GM12878 (cell line): ENCODE measurements around the gene GGNBP2. TPM values are rescaled to one million over a fixed set of nuclear protein-coding genes. Genes with fewer than 3 reads are reported as not detected.

Experiments used
- ATAC-seq: fragments of 200-7000 bp; cut with Tn5 transposase; 3 replicates; pipeline ENCODE4 v1.9.1; 2020; ENCODE audit warnings: mild to moderate bottlenecking, moderate library complexity
- BruUV-seq: library from RNA; stranded (reverse); fragments of 400-500 nt; replicated peaks from 2 replicates; lab custom pipeline; 2021; lab: Mats Ljungman, UMichigan
- CTCF ChIA-PET: fragments of 300-600 bp; sonication (Branson Sonifier 250); formaldehyde crosslinking; extraction: SDS; loops from one replicate; lab custom pipeline; 2021; ENCODE audit warnings: inconsistent platforms; lab: Yijun Ruan, JAX
- POLR2A ChIA-PET: fragments of 350-600 bp; formaldehyde crosslinking; extraction: SDS; loops from one replicate; lab custom pipeline; 2021; ENCODE audit warnings: inconsistent platforms; lab: Charles Lee
- RAD21 ChIA-PET: fragments of 300-600 bp; sonication (Branson Sonifier 250); formaldehyde crosslinking; loops from one replicate; lab custom pipeline; 2023; ENCODE audit warnings: antibody characterized with exemption; ENCODE audit not compliant: unreplicated experiment; lab: Charles Lee
- SMC1A ChIA-PET: fragments of 300-600 bp; sonication (Branson Sonifier 250); formaldehyde crosslinking; loops from one replicate; lab custom pipeline; 2023; ENCODE audit not compliant: unreplicated experiment, uncharacterized antibody; lab: Charles Lee
- DNase-seq: peaks from one replicate; pipeline ENCODE4 v3.0.0-alpha.2; 2011; ENCODE audit warnings: low read depth, low spot score
- FAIRE-seq: peaks from 3 replicates; lab custom pipeline; 2011; peaks lifted over from hg19 to GRCh38; lab: Jason Lieb, UNC
- H2AFZ ChIP-seq: 2 replicates; pipeline ENCODE4 v1.6.0; 2011; ENCODE audit warnings: low read depth, low read length, control low read depth; ENCODE audit not compliant: control insufficient read depth
- H3K27ac ChIP-seq: 2 replicates; pipeline ENCODE4 v1.5.1; 2011; ENCODE audit warnings: control low read depth; ENCODE audit not compliant: control insufficient read depth, insufficient read depth
- H3K27me3 ChIP-seq, 2 experiments: replicated peaks in 1 of 2; 2 replicates each; pipeline versions ENCODE4 v1.6.0 to v1.6.1; 2011; ENCODE audit warnings: low read length in 1 of 2; ENCODE audit not compliant: control insufficient read depth in 2 of 2, insufficient read depth in 2 of 2
- H3K36me3 ChIP-seq, 2 experiments: 2 replicates each; pipeline ENCODE4 v1.5.1; 2011; ENCODE audit warnings: low read length in 1 of 2; ENCODE audit not compliant: control insufficient read depth in 2 of 2, insufficient read depth in 2 of 2
- H3K4me1 ChIP-seq: 2 replicates; pipeline ENCODE4 v1.6.1; 2011; ENCODE audit warnings: mild to moderate bottlenecking, low read length, moderate library complexity, mixed read lengths; ENCODE audit not compliant: control insufficient read depth, insufficient read depth
- H3K4me2 ChIP-seq: 2 replicates; pipeline ENCODE4 v1.6.0; 2011; ENCODE audit warnings: control low read depth; ENCODE audit not compliant: control insufficient read depth, insufficient read depth
- H3K4me3 ChIP-seq: fragments of 200-600 bp; sonication (generic); 2 replicates; pipeline ENCODE4 v1.5.1; 2016
- H3K79me2 ChIP-seq: 2 replicates; pipeline ENCODE4 v1.6.0; 2011; ENCODE audit warnings: low read length; ENCODE audit not compliant: control insufficient read depth, insufficient read depth
- H3K9ac ChIP-seq: 2 replicates; pipeline ENCODE4 v1.8.0; 2011; ENCODE audit warnings: low read length, control low read depth, mixed read lengths; ENCODE audit not compliant: control insufficient read depth, insufficient read depth
- H3K9me3 ChIP-seq: replicated peaks from 3 replicates; pipeline ENCODE4 v1.5.1; 2011; ENCODE audit warnings: mild to moderate bottlenecking, low read length; ENCODE audit not compliant: control insufficient read depth, insufficient read depth
- H4K20me1 ChIP-seq: 2 replicates; pipeline ENCODE4 v1.6.0; 2011; ENCODE audit not compliant: control insufficient read depth, insufficient read depth
- FOXK2 ChIP-seq: fragments of 450-650 bp; IDR thresholded peaks from 2 replicates; pipeline ENCODE4 v1.6.1; 2017; ENCODE audit warnings: mild to moderate bottlenecking, moderate library complexity
- HDAC6 ChIP-seq: fragments of 200-600 bp; sonication (generic); IDR thresholded peaks from one replicate; pipeline ENCODE4 v1.8.0; 2017; ENCODE audit warnings: antibody characterized with exemption; ENCODE audit not compliant: unreplicated experiment
- IRF5 ChIP-seq: fragments of 450-650 bp; IDR thresholded peaks from 2 replicates; pipeline ENCODE4 v1.6.1; 2017; ENCODE audit warnings: borderline replicate concordance
- RUNX3 ChIP-seq: IDR thresholded peaks from 2 replicates; pipeline ENCODE4 v1.6.1; 2012; ENCODE audit warnings: low read length, inconsistent platforms
- SIX5 ChIP-seq: IDR thresholded peaks from 2 replicates; pipeline ENCODE4 v1.6.1; 2011; ENCODE audit warnings: mild to moderate bottlenecking, low read depth, low read length, moderate library complexity; ENCODE audit not compliant: severe bottlenecking
- SREBF1 ChIP-seq: IDR thresholded peaks from 2 replicates; pipeline ENCODE4 v1.6.1; 2012; ENCODE audit warnings: mild to moderate bottlenecking, low read length
- WGBS: methylation state at CpG from one replicate; pipeline ENCODE4 v1.1.6; 2016; ENCODE audit warnings: low lambda C conversion rate; ENCODE audit not compliant: insufficient replicate concordance, insufficient coverage; ENCODE audit errors: missing lambda C conversion rate; 5-methylcytosine and 5-hydroxymethylcytosine counted together
- in situ Hi-C: fragments of 300-500 bp; cut with MboI; formaldehyde crosslinking; loops from 9 replicates; pipeline ENCODE4 v1.14.3; 2018; ENCODE audit warnings: mixed read lengths
- intact Hi-C: fragments of 100-400 bp; cut with micrococcal nuclease; formaldehyde crosslinking; loops from one replicate; pipeline ENCODE4 v1.14.2; 2022; ENCODE audit not compliant: unreplicated experiment
- polyA plus RNA-seq, 11 experiments: library from polyadenylated mRNA; depleted of rRNA in 4 of 11; unstranded in 6 of 11; stranded (reverse) in 5 of 11; fragments of >200 nt; fragmentation: Nextera tagmentation in 4 of 11; fragmentation: Illumina TruSeq in 1 of 11; extraction: Ambion mirVana in 4 of 11; extraction: Trizol in 1 of 11; gene quantifications; 1 replicate in 1 of 11; 2 replicates in 10 of 11; pipeline versions ENCODE4 v1.2.1 to v1.2.3, GENCODE V29; 2011 to 2016; ENCODE audit warnings: inconsistent platforms in 2 of 11, missing spikeins in 2 of 11, low read depth in 1 of 11
- total RNA-seq, 4 experiments: library from RNA; depleted of rRNA in 3 of 4; stranded (reverse); fragments of >200 nt in 3 of 4; fragmentation: Illumina TruSeq in 1 of 4; extraction: Trizol in 1 of 4; gene quantifications; 2 replicates each; pipeline versions ENCODE4 v1.2.1 to v1.2.3, GENCODE V29; 2013 to 2021

The GGNBP2 gene
- total and polyA plus RNA-seq, 10 of the 15 experiments (the other 5 are each of a cell fraction or from before 2014, with no cell fraction given), result 36.3 to 82.0 (median 50.0) TPM

GRCh38 chr17:36629970-36630502 lies 85.3 kb downstream of the GGNBP2 start:
- no peak for ATAC-seq
- Histone ChIP-seq H2AFZ (no peak overlapping the region), H3K4me3 (no peak overlapping the region), H3K4me2 (no peak overlapping the region), H3K36me3 (no peaks in the 10 kb centered on the region), H3K27me3 (peaks cover 0 to 2% of the 10 kb centered on the region in 2 experiments; a peak in 2 of 4 replicates), H3K9ac (no peak overlapping the region), H3K9me3 (no peaks in the 10 kb centered on the region), H3K4me1 (no peaks in the 10 kb centered on the region), H4K20me1 (no peaks in the 10 kb centered on the region), H3K27ac (no peak overlapping the region), H3K79me2 (no peaks in the 10 kb centered on the region)
- DNase-seq, result no peak
- intact Hi-C loops, result loop anchor here (1.0 to 10.0 kb wide), 5 partner anchors 75 to 742 kb away; no protein-coding TSS in a partner anchor
- no TSS peak for BruUV-seq
- 50% methylated on average over 8 of the region's 8 CpGs for WGBS
- ChIA-PET POLR2A (no interaction called here), RAD21 (interaction anchor here (1.3 to 1.8 kb wide), 4 partner anchors 27 to 611 kb away, joined by 3 to 8 read pairs (median 4); no protein-coding TSS in a partner anchor), SMC1A (interaction anchor here (1.2 to 4.5 kb wide), 3 partner anchors 43 to 610 kb away, joined by 3 to 25 read pairs (median 4); no protein-coding TSS in a partner anchor), CTCF (interaction anchor here (0.6 to 9.3 kb wide), 6 partner anchors 27 to 743 kb away, joined by 4 to 91 read pairs (median 15); partner anchors contain the start of gene MRM1)
- no peak for FAIRE-seq
- in situ Hi-C loops, result loop anchor here (5.0 to 25.0 kb wide), 3 partner anchors 47 to 1182 kb away; no protein-coding TSS in a partner anchor
- no peak for TF ChIP-seq SREBF1
- no peak for TF ChIP-seq FOXK2
- TF ChIP-seq RUNX3, result no peak
- TF ChIP-seq IRF5, result no peak
- no peak for TF ChIP-seq HDAC6
- no peak for TF ChIP-seq SIX5
